Occipital lobe (tissue), 3 donors: ENCODE results near the gene F7. TPM values are rescaled to one million over a fixed set of nuclear protein-coding genes. Genes with fewer than 3 reads are reported as not detected.

Source experiments
- DNase-seq: peaks from one replicate; lab custom pipeline; 2025; lab: John Stamatoyannopoulos, UW
- small RNA-seq: library from RNA; depleted of rRNA; stranded (forward); fragments of <200 nt; gene quantifications from one replicate; pipeline ENCODE3, GENCODE V24; 2014
- total RNA-seq: library from RNA; depleted of rRNA; stranded (reverse); fragments of >200 nt; gene quantifications from one replicate; pipeline ENCODE4 v1.2.3, GENCODE V29; 2014

F7 gene
- total RNA-seq, 1 donor from 2014 or later = 0.16 TPM

DNA sequence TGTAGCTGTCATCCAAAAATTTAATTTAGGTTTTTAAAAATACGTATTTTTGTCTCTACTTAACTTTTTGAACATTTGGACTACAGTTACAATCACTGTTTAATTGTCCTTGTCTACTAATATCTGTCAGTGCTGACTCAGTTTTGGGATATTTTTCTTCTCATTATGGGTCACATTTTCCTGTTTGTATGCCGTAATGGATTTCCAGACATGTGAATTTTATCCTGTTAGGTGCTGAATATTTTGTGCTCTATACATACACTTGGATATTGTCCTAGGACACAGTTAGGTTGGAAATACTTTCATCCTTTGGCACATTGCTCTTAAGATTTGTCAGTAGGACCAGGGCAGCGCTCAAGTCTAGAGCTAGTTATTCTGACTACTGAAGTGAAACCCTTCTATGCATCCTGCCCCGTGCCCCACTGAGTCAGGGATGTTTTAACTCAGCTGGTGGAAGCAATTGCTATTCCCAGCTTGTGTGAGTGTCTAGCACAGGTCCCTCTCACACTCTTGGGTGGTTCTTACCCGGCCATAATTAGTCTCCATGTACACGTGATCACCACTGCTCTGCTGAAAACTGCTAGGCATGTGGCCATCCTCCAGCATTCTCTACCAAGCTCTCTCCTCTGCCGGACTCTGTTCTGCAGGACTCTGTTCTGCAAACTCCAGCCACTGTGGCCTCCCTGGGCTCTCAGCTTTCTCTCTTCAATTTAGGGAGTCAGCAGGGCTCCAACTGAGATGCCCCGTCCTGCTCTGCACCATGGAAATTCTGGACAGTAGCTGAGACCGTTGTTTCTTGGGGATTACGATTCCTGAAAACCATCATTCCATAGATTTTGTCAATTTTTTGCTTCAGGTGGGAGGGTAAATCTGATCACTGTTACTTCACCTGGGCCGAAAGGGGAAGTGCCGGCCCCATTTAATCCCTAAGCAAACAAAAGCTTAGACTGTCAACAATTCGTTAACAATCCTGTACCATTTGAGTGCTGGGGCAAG, 64.0 kb downstream of the F7 start:
- no peak for DNase-seq

Small RNA genes lying within 50 kb of the gene (small RNA-seq; reads per million reads assigned to genes)
- gene AL137002.1 = not detected

Other genes starting within 250 kb of the F7 start
- 146 TPM for gene MCF2L, start 136.6 kb upstream of the F7 start, total RNA-seq
- 0.62 TPM for gene F10, start 17.0 kb downstream of the F7 start, total RNA-seq
- gene PROZ, start 52.9 kb downstream of the F7 start, total RNA-seq = not detected
- 45.9 TPM for gene PCID2, start 102.9 kb downstream of the F7 start, total RNA-seq
- gene CUL4A, start 103.8 kb downstream of the F7 start, total RNA-seq = 55.7 TPM
- 55.1 TPM for gene LAMP1, start 191.4 kb downstream of the F7 start, total RNA-seq